Astrocyte of the cerebellum (primary cell): ENCODE results near the gene WDSUB1.

Source experiments
- DNase-seq: peaks from one replicate; pipeline ENCODE4 v3.0.0-alpha.2; 2011; ENCODE audit warnings: low read depth
- H3K4me3 ChIP-seq: 2 replicates; pipeline ENCODE4 v1.5.1; 2011; ENCODE audit warnings: mild to moderate bottlenecking, low read depth, low read length, moderate library complexity
- in situ Hi-C: cut with HindIII; loops from 2 replicates; pipeline ENCODE4 v1.10.0; 2017; ENCODE audit warnings: low sequenced_read_pairs
- TF ChIP-seq, protein P1 (sequence below): IDR thresholded peaks from 2 replicates; pipeline ENCODE4 v1.5.1; 2012; ENCODE audit warnings: low read length, low read depth, moderate library complexity, mild to moderate bottlenecking; ENCODE audit errors: missing control alignments

Gene WDSUB1, protein sequence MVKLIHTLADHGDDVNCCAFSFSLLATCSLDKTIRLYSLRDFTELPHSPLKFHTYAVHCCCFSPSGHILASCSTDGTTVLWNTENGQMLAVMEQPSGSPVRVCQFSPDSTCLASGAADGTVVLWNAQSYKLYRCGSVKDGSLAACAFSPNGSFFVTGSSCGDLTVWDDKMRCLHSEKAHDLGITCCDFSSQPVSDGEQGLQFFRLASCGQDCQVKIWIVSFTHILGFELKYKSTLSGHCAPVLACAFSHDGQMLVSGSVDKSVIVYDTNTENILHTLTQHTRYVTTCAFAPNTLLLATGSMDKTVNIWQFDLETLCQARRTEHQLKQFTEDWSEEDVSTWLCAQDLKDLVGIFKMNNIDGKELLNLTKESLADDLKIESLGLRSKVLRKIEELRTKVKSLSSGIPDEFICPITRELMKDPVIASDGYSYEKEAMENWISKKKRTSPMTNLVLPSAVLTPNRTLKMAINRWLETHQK

DNA sequence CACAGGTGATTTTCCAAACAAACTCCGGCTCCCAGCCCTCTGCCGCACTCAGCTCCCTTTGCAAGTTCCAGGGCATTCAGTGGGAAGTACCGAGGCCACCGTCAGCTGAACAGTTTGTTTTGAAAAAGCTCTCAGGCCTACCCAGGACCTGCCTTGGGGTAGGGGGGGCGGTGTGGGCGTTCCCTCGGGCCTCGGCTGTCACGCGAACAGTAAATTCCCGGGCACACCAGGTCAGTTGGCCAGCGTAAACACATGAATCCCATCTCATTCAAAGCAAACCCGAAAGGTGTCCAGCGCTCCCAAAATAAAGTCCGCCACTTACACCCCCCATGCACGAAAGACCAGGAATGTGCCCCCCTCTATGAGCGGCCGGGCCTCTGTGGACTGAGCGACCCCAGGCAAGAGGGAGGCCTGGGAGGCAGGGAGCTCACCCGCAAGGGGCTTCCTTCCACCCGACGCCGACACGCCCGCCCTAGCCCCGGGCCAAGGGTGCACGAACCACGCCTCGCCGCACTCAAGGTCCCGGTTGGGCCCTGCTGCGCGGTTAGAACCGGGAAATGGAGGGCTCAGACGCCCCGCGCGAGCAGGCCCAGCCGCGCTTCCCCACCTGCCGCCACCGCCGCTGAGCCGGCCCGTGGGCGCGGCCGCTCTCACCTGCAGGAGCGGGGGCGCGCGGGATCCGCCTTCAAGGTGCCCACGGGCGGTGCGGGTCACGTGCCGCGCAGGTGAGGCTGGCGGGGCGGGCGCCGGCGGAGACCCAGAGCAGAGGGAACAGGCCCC lies at the start of gene WDSUB1:
Gene WDSUB1, minus strand, starts transcription at position 775 of the 780 bp plus-strand sequence. CDS start 3,634 bp downstream, outside the sequence.
- TF ChIP-seq, protein P1, sequence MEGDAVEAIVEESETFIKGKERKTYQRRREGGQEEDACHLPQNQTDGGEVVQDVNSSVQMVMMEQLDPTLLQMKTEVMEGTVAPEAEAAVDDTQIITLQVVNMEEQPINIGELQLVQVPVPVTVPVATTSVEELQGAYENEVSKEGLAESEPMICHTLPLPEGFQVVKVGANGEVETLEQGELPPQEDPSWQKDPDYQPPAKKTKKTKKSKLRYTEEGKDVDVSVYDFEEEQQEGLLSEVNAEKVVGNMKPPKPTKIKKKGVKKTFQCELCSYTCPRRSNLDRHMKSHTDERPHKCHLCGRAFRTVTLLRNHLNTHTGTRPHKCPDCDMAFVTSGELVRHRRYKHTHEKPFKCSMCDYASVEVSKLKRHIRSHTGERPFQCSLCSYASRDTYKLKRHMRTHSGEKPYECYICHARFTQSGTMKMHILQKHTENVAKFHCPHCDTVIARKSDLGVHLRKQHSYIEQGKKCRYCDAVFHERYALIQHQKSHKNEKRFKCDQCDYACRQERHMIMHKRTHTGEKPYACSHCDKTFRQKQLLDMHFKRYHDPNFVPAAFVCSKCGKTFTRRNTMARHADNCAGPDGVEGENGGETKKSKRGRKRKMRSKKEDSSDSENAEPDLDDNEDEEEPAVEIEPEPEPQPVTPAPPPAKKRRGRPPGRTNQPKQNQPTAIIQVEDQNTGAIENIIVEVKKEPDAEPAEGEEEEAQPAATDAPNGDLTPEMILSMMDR = no peak
- peak; percentile 11 for DNase-seq
- peak within 1 kb of the TSS; percentile 74 for H3K4me3 ChIP-seq
- in situ Hi-C loops = no loop called here

DNA sequence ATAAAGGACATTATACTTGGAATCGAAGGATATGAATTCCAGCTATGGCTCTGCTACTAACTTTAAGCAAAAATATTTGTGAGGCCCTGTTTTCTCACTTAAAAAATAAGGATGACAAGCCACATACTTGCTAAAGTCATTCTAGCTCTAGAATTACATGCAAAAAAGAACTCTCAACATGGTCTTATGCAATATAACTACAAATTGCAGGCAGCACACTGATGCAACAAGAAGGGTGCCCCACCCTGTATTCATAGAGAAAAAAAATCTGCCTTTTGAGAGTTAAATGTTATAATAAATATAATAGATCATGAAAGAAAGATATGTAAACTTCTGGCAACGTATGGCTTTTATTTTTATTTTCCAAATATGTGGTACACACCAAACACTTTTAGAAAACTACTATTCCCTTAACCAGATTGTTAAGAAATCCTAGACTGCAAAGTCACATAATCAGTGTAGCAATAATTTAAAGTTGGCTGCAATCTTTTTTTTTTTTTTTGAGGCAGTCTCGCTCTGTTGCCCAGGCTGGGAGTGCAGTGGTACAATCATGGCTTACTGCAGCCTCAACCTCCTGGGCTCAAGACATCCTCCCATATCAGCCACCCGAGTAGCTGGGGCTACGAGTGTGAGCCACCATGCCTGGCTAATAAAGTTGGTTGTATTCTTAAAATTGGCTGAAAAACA lies 40.2 kb upstream of the WDSUB1 start:
- DNase-seq = no peak

DNA sequence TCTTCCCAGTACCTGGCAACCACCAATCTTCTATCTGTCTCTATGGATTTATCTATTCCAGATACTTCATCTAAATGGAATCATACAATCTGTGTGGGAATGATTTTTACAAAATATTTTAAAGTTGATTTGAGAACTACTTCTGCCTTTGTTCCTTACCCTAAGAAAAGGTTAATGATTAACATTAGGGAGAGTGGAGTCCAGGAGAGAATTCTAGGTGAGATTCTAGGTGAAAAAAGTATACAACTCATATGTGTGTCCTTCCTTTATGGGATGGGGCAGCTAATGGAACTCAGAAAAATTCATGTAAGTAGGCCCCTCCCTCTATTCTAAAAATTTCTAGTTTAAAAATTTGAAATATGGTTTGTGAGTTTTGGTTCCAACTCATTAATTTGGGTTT lies 35.9 kb upstream of the WDSUB1 start:
- H3K4me3 ChIP-seq = no peak overlapping the region
- in situ Hi-C loops = no loop called here
- no peak for DNase-seq
- TF ChIP-seq, protein P1 = no peak

More for the DNA sequence above, 40.2 kb upstream of the WDSUB1 start:
- in situ Hi-C loops = no loop called here
- TF ChIP-seq, protein P1 = no peak
- no peak overlapping the region for H3K4me3 ChIP-seq

DNA sequence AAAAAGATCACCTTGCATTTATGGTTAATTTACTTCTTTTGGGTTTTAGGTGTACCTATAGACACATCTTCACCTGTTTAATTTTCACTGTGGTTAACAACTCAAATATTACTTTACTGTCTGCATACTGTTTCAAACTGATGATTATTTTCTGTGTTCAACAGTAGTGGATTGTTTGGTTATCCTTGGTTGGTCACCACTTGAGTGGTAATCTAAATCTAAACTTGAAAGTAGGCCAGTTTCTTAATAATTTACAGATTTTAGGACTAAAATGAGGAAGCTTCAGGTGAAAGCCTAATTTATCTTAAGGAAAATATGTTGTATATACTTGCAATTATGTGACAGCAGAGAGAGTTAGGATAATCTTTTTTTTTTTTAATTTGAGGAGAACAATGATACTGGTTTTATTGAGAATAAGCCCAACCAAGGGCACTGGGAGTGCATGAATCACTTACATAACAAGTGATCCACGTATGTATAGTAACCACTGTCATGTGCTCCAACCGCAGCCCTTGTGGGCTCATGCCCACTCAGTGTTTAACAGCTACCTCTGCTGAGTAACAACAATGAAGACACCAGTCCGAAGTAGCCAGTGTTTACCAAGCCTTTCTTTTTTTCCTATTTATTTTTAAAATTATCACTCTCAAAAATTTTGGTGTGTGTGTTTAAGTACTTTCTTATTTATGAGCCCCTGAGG lies 31.0 kb upstream of the WDSUB1 start:
- TF ChIP-seq, protein P1 = no peak
- DNase-seq = no peak
- no peak overlapping the region for H3K4me3 ChIP-seq
- in situ Hi-C loops = no loop called here

DNA sequence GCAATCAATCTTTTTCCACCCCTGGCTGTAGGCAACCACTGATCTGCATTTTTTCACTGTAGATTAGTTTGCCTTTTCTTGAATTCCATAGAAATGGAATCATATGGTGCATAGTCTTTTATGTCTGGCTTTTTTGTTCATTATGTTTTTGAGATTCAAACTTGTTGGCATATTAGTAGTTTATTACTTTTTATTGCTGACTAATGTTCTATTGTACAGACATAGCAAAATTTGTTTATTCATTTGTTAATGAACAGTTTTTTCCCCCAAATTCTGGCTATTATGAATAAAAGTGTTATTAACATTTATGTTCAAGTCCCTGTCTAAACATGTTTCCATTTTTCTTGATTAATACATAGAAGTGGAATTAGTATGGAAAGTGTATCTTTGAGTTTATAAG lies 21.4 kb upstream of the WDSUB1 start:
- no peak overlapping the region for H3K4me3 ChIP-seq

More for the DNA sequence above, 21.4 kb upstream of the WDSUB1 start:
- no peak for DNase-seq
- in situ Hi-C loops = no loop called here
- TF ChIP-seq, protein P1 = no peak
